NCI-H1930 (cell line): ENCODE measurements around the gene TENT4A.

ENCODE experiments used
- DNase-seq, 2 experiments: peaks; one replicate each; lab custom pipeline; 2025; lab: John Stamatoyannopoulos, UW

The TENT4A gene

GRCh38 chr5:6718161-6718681, 5.0 kb downstream of the TENT4A start:
- DNase-seq: no peak

DNA sequence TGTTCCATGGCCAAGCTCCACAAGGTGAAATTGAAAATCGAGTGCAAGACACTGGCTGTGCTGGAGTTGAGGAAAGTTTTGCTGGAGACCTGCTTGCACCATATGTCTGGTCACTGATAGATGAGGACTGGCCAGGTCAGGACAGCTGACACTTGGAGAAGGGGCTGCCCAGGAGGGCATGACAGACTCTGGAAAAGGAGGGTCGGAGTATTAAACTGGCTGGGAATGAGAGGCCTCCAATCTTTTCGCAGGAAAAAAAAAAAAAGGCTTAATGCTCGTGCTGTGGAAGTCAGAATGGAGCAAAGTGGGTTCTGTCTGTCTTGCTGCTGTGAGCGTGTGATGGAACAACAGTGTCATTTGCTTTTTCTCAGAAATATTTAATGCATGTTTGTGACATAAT, 5.5 kb downstream of the TENT4A start:
- no peak for DNase-seq

DNA sequence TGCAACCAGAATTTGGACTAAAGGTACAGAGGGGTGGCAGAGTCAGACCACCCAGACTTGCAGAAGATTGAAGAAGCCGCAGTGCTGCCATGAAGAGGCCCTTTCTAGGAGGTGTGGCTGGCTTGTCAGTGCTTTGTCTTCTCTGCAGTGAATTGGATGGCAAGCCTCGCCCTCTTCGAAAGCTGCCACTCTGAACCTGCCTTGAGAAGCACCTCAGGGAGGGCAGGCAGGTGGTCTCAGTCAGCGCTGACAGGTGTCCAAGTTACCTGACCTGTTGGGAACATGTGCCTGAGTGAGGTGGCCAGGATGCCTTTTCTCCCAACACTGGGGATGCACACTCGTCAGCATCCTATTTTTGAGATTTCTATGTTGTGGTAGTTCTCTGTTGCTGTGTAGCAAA, 6.2 kb downstream of the TENT4A start:
- DNase-seq: no peak

DNA sequence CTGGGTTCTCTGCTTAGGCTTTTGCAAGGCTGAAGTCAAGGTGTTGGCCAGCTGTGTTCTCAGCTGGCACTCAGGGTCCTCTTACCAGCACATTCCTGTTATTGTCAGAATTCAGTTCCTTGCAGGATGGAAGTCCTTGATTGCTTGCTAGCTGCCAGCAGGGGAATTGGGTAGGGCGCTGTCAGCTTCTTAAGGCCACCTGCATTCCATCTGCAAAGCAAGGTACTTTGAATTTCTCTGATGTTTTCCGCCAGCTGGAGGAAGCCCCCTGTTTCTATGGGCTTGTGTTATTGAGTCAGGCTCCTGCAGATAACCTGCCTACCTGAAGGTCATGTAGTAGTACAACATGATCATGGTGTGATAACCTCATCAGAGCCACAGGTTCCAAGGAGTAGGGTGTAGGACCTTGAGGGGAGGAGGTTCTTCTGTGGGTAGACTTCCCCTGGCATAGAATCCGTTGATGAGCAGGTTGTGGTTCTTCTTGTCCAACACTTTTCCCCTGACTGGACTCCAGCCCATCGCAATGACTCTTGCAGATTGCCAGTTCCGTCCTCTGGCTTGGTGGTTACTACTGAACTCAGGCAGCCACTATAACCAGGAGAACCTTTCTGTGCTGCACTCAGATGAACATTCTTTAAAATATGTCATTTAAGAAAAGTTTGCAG, 6.8 kb downstream of the TENT4A start:
- DNase-seq: no peak

DNA sequence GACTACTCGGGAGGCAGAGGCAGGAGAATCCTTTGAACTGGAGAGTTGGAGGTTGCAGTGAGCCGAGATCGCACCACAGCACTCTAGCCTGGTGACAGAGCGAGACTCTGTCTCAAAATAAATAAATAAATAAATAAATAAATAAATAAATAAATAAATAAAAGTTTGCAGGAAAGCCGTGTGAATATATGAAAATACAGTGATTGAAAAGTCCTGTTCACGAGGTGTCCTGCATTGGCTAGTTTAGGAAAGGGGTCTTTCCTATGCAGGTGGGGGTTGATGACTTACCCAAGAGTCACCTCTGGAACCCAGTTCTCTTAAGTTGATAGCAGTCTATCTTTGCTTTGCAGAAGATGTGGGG, 7.3 kb downstream of the TENT4A start:
- no peak for DNase-seq

GRCh38 chr5:6721442-6721841, 8.2 kb downstream of the TENT4A start:
- no peak for DNase-seq

DNA sequence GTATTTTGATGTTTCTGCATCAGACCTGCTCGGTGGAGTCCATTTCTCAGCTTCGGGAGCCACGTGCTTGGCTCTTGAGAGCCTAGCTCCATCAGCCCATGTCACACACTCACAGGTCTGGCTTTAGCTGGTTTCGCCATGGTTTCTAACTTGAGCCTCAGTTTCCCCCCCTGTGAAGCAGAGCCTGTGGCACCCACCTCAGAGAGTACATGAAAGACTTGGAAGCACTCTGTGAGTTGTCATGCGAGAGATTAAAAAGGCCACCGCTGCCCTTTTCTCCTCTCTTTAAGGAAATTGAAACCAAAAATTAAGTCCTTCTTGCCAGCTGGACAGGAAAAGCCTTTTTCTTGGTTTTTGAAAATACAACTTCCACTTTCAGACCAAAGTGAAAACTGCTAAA, 8.8 kb downstream of the TENT4A start:
- no peak for DNase-seq

GRCh38 chr5:6723122-6723815, 10.0 kb downstream of the TENT4A start:
- no peak for DNase-seq

DNA sequence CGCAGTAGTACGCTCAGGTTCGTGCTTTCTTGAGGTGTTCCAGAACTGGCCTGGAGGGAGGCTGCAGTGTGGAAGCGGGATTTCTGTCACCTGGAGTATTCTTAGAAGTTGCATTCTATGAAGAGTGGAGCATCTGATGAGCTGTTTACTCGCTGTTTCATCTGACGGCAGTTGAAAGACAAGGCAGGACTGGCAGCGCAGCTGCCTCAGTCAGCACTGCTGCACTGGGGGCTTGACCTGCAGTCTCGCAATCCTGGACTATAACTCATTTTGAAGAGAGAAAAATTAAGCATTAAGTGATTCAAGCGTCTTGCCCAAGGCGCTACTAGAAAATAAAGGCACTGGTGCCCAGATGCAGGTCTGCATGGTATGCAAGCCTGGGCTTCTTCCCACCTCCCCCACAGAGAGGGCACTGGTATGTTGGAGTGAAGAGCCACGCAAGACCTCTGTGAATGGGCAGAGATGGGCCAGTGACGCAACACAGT, 10.6 kb downstream of the TENT4A start:
- no peak for DNase-seq

- no peak for DNase-seq
Measured at GRCh38 chr5:6724321-6724929, 11.2 kb downstream of the TENT4A start.

GRCh38 chr5:6725421-6725820, 12.2 kb downstream of the TENT4A start:
- no peak for DNase-seq

DNA sequence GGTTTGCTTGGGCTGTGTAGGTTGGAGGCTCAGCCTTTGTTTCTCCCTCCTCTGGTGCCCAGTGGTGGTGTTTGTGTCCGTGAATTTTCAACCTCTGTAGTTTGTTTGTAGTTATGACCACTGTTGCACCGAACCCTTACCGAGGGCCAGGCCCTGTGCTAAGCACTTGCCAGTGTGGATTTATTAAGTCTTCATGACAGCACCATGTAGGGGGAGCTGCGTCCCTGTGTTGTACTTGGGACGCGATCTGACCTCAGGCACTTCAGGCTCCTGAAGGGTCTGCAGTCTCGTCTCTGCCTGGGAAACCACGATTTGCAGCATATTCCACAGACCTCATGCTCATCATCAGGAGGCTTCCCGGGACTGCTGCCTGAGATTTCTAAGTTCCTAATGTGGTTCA, 12.8 kb downstream of the TENT4A start:
- no peak for DNase-seq

GRCh38 chr5:6727231-6727630, 14.0 kb downstream of the TENT4A start:
- no peak for DNase-seq

DNA sequence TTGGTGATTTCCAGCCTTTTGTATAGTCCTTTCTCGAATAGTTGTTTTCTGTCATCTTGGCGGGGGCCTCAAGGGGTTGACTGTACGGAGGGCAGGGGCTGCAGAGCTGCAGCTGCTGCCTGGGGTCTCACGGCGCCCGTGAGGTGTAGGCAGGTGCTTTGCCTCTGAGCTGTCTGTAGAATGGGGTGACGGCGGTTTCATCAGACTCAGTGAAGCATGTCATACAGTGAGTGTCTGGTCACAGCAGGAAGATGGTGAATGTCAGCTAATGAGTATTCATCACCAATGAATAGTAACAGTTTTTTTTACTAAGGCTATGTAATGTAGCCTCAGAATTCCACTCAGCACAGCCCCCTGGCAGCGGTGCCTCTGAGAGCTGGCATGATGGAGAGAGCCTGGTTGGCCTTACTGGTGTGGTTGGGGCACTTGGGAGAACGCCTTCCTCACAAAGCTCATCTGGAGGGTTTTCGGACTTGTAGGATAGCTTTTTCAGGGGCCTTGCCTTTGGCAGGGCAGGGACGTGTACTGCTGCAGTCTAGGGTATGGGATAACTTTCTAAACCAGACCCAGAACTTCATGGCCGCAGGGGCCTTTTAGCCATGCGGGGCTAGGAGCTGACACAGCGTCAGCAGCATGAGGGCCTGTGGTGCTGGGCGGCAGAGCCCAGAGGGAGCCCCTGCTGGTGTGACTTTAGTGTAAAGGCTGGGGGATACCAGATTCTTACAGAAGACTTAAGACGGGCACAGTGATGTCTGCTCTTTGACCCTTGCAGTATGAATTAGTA, 15.0 kb downstream of the TENT4A start:
- DNase-seq: no peak

DNA sequence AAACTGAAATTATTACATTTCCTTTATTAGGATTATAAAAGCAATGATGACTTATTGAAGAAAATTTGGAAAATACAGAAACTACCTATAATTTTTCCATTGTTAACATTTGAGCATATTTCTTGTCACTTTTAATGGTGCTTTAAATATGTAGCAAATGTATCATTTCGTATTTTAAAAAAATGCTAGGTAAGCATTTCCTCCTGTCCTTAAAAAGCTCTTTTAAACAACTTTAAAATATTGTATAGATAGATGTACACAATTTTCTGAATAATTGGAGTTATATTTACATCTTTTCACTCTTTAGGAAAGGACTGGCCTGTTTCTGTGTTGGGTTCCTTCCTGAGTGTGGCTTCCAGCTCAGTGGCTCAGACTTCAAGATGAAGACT, 15.6 kb downstream of the TENT4A start:
- DNase-seq: no peak

DNA sequence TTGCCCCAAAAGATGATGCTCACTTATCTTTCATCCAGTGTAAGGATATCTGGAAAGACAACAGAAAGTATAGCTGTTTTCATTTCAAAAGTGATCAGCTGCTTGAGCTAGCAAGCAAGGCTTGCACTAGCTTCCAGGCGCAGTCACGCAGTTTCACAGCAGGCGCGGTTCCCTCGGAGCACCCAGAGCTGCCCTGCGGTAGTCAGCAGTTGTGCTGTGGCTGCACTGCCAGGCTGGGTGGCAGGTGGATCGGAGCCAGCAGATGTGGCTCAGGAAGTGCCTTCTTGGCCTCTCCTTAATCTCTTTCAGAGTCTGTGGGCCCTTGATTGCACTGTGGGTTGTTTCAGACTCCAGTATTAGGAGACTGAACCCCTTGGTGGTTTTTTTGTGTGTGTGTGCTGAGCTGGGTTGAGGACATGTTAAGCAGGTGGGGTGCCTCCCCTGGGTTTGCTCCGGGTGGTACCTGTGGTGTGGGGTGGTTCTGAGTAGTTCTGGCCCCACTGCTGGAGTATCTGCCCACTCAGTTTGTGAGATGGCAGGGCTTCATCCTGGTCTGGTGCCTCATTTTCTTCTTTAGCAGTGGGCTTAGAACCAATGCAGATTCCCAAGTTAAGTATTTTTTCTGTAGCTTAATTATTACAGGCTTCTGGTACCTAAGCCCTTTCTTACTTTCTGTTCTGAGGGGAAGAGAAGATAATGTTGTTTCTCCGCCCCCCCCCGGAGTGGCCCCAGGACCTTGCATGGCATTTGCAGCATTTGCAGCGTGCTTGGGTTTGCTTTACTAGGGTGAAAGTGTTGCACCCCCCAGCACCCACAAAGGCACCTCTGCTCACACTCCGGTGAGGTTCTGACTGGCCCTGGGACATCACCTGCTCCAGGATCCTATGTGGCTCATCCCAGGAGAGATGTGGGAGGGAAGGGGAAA, 16.4 kb downstream of the TENT4A start:
- no peak for DNase-seq

GRCh38 chr5:6730407-6730806, 17.2 kb downstream of the TENT4A start:
- DNase-seq: no peak

- no peak for DNase-seq
Measured at GRCh38 chr5:6730807-6731206, 17.6 kb downstream of the TENT4A start.

DNA sequence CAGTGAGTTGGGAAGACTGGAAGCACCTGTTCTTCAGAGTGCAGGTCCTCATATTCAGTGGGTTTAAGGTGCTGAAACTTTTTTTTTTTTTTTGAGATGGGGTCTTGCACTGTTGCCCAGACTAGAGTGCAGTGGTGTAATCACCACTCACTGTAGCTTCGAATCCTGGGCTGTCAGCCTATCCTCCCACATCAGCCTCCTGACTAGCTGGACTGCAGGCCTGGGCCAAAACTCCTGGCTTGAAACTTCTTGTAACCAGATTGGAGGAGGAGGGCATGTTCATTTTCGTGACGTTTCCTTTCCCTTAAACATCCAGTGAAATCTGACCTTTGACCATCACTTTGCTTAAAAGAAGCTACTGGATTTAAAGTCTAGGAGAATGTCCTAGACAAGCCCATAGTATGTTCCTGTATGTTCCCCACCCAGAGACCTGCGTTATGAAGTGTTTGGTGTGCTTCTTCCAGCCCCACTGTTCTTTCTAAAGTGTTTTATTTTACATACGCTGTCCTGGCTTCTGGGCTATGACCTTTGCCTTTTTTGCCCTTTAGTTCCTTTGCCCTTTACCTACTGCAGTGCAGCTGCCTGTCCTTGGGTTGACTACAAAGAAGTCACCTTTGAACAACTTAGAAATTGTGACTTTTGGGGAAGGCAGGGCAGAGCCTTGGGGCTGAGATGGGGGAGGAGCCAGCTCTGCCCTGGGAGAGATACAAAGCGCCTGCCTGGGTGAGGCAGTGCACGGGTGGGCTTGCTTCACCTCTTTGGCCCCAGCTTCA, 18.4 kb downstream of the TENT4A start:
- DNase-seq: no peak

GRCh38 chr5:6732634-6733410, 19.6 kb downstream of the TENT4A start:
- DNase-seq: no peak
